Fibroblast of lung (primary cell): ENCODE measurements around the gene ESD.

Experiments used
- CTCF ChIP-seq, 2 donors: IDR thresholded peaks in 1 of 2; conservative IDR thresholded peaks in 1 of 2; 1 replicate in 1 of 2; 2 replicates in 1 of 2; pipeline ENCODE4 v1.5.1; 2011 to 2012; ENCODE audit warnings: low read length in 2 of 2, control low read depth in 1 of 2, inconsistent platforms in 1 of 2, low read depth in 1 of 2, mild to moderate bottlenecking in 1 of 2
- EZH2 ChIP-seq: IDR thresholded peaks from 2 replicates; pipeline ENCODE4 v1.5.1; 2012; ENCODE audit warnings: low read length, control low read depth, mild to moderate bottlenecking; ENCODE audit errors: missing control alignments

- TF ChIP-seq CTCF (conservative IDR thresholded peaks at IDR 0.05 in 1 of 2, IDR thresholded peaks at IDR 0.05 in 1 of 2; ENCODE audit: low read depth in 1 of 2, low read length in 2 of 2) (no peak), EZH2 (no peak)
These were observed 2.2 kb upstream of the ESD start for GRCh38 chr13:46799139-46799538.
